HG03575 (cell line): Measurements from ENCODE around the gene TMEM178B.
"Not testable (repeated sequence)": the region's sequence is repeated elsewhere in the genome, so short reads cannot be mapped to it uniquely, and the experiment has no call there.

Experiments used
- ATAC-seq: cut with Tn5 transposase; IDR thresholded peaks from one replicate; pipeline ENCODE4 v1.9.1; 2021; ENCODE audit not compliant: unreplicated experiment, insufficient number of reproducible peaks, low FRiP score; ENCODE audit errors: extremely low read depth

TMEM178B gene

GRCh38 chr7:141359262-141359661, 285.4 kb downstream of the TMEM178B start:
- ATAC-seq, result no peak

GRCh38 chr7:141359740-141360415, 286.0 kb downstream of the TMEM178B start:
- no peak for ATAC-seq

DNA sequence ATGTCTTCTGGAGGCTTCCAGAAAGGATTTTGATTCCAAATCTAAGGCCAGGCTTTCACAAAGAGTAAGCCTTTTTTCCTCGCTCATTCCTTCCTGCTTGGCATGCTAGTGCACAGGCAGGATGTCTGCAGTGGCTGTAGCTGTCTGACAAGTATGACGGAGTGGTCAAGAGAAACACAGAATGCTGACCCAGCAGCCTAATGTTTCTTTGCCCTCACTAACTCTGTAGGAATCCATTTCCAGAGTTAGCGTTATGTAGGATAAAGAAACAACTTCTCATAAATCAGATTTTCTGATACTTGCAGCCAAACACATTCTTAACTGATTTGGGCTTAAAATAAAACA, 286.5 kb downstream of the TMEM178B start:
- no peak for ATAC-seq

GRCh38 chr7:141360803-141361202, 286.9 kb downstream of the TMEM178B start:
- ATAC-seq, result no peak

- no peak for ATAC-seq
These were observed 287.6 kb downstream of the TMEM178B start for GRCh38 chr7:141361479-141361878.

DNA sequence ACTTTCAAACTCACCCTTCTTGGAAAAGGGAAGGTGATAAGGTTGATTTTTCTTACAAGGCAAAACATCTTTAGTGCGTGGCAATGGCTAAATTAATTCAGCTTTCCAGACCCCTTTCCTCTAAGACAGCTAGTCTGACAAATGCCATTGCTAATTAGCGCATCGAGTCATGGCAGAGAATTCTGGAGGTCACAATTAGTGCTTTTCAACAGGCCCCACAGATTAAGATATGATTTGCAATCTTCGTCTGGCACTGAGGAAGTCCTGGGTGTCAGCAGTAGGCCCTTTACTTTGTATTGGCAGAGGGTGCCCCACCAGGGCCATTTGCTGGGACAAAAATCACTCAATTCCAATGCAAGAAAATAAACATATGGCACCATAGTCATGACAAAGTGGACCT, 288.1 kb downstream of the TMEM178B start:
- no peak for ATAC-seq

GRCh38 chr7:141362580-141363435, 288.9 kb downstream of the TMEM178B start:
- no peak for ATAC-seq

DNA sequence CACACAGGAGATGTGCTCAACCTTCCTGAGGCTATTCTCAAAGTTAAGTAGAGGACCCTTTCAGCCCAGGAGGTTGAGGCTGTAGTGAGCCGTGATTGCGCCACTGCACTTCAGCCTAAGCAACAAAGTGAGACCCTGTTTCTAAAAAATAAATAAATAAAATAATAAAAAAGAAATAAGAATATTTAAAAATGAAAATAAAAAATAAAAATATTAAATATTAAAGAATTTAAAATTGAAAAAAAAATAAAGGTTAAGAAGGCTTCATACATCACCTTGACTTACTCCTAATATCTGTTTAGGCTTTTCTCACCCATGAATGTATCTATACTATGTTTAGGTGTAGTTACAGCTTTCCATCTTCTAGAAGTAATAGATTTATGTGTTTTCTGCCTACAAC, 289.9 kb downstream of the TMEM178B start:
- ATAC-seq, result no peak

DNA sequence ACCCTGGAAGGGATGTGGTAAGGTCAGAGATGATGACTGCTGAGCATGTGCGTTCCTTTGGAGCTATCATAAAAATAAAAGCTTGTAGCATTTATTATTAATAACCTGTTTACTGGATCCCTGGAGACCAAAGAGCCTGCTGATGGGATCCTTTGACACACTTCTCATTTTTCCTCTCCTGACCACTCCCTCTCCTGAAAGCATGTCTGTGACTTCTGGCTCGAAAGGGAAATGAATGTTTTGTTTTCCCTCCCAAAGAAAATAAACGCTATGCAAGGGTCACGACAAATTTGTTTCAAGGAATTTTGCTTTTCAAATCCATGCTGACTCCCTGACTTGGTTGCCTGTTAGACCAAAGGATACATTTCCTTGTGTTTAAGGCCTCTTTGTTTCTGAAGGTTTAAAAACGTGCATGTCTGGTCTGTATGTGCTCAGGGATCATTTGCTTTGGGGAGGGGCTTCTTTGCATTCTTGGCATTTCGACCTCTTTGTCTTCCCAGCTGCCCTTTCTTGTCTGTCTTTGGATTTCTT, 292.3 kb downstream of the TMEM178B start:
- ATAC-seq, result no peak

DNA sequence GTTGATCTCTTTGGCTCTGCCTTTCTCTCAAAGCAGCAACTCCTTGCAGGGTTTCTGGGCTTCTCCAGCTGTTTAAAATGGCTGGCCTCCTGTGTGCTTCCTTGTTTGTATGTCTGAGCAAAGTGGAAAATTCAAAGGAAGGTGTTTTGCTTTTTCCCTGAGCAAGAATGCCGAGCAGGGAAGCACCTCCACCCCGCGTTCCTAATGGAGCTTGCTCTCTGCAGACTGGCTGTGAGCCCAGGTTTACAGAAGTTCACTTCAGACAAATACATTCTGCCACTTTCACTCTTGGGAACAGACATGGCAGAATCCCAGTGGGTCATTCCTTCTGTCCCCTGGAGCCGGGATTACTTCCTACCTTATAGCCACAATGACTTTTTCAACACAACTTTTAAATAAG, 295.6 kb downstream of the TMEM178B start:
- ATAC-seq, result no peak

DNA sequence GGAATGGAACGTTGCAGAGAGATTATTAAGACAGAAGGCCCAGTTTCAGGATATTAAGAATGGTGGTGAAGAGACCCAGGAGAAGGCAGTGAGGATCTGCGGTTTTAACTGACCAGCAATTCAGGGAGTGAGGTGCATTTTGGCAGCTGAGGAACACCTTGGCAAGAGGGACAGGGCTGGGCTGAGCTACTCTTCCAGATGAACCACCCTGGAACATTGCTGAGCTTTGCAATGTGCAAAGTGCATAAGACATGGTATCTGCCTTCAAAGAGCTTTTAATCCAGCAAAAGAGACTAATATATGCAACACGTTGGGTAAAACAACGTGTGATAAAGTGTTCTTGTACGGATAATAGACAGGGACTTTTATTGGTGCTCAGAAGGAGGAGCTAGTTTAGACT, 296.3 kb downstream of the TMEM178B start:
- no peak for ATAC-seq

DNA sequence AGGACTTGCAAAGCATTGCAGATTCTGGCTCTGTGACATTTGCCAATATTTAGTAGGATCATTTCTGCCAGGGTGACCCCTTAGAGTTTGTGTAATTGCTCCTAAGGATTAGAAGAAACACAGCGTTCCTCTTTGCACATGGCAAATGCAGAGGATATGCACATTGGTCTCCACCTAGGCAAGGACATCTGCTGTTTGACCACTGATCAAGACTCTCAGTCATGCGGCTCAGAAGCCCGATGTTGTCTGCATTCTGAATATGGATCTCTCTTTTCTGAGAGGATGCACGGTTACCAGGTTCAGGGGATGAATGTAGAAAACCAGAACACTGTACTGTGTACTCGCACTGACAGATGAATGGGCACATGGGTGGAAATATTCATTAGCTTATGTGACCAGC, 296.8 kb downstream of the TMEM178B start:
- ATAC-seq, result no peak

GRCh38 chr7:141374425-141374824, 300.6 kb downstream of the TMEM178B start:
- no peak for ATAC-seq

GRCh38 chr7:141375442-141375841, 301.6 kb downstream of the TMEM178B start:
- ATAC-seq, result no peak

DNA sequence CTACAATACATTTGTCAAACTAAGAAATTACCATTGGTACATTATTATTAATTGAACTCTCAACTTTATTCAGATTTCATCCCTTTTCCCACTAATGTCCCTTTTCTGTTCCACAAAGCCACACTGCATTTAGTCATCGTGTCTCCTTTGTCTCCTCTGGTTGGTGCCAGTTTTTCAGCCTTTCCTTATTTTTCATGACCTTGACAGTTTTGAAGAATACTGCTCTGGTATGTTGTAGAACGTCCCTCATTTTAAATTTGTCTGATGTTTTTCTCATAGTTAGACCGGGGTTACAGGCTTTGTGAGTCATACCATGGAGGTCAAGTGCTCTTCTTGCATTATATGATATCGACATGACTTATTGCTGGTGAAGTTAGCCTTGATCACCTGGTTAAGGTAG, 304.0 kb downstream of the TMEM178B start:
- ATAC-seq, result no peak

DNA sequence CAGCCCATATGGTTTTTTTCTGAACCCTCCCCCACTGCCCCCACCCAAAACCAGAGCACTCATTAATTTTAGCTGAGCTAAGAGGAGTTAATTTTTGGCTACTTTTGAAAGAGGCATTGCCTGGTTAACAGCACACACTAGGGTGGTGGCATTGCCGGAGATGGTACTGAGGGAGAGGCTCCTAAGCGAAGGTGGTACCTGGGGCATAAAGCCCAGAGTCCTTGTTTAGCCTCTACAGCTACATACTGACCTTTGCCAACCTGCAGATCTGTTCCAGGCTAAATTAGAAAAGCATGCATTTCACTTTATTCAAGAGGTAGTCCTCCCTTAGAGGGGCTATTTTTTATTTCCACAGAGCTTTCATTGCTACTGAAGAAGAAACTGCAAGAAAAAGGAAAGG, 304.5 kb downstream of the TMEM178B start:
- no peak for ATAC-seq

DNA sequence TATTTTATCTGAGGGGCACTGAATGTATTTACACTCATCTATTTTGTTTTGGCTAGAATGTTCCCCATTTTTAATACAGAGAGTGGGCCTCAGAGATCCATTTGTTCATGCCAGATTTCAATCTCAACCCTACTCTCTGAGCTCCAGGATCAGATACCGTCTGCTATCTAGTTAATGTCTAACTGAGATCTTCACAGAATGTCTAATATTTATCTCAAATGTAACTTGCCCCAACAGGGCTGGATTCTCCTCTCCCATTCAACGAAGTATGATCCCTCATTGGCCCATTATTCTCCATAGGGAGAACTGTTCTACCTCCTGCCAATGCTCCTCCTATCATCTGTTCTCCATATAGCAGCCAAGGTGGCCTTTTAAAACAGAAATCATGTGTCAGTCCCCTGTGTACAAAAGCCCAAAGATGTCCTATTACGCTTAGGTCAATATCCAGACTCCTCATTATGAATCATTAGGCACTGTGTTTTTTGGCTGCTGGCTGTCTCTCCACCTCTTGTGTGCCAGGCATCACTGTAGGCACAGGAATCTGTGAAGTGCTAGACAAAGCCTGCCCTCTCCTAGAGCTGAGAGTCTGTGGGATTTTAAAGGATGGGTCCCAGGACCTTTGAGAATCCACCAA, 308.0 kb downstream of the TMEM178B start:
- ATAC-seq, result no peak

GRCh38 chr7:141383356-141383755, 309.5 kb downstream of the TMEM178B start:
- ATAC-seq, result not testable (repeated sequence)

GRCh38 chr7:141386881-141387280, 313.0 kb downstream of the TMEM178B start:
- no peak for ATAC-seq
